K562 (cell line): ENCODE data around the gene TMEM86B. TPM values are rescaled to one million over a fixed set of nuclear protein-coding genes. Genes with fewer than 3 reads are reported as not detected.

Experiments used
- ATAC-seq: fragments of 200-7000 bp; cut with Tn5 transposase; 3 replicates; pipeline ENCODE4 v1.9.1; 2020; ENCODE audit warnings: moderate library complexity
- BruUV-seq: library from RNA; stranded (reverse); fragments of 400-500 nt; replicated peaks from 2 replicates; lab custom pipeline; 2021; lab: Mats Ljungman, UMichigan
- CTCF ChIA-PET: fragments of 300-600 bp; formaldehyde crosslinking; extraction: SDS; loops from one replicate; lab custom pipeline; 2021; ENCODE audit warnings: low intra/inter-chr PET ratio; lab: Yijun Ruan, JAX
- POLR2A ChIA-PET: fragments of 300-600, 350-650 bp; sonication (Branson Sonifier 250); formaldehyde crosslinking; extraction: SDS; loops from one replicate; lab custom pipeline; 2021; ENCODE audit warnings: antibody characterized with exemption, inconsistent platforms; lab: Yijun Ruan, JAX
- DNase-seq, 4 experiments: peaks; one replicate each; pipeline versions ENCODE4 v3.0.0 to v3.0.0-alpha.2; 2011 to 2018; ENCODE audit warnings: low spot score in 3 of 4, mixed read lengths in 3 of 4; ENCODE audit errors: extremely low read depth in 1 of 4
- FAIRE-seq: peaks from 2 replicates; lab custom pipeline; 2011; peaks lifted over from hg19 to GRCh38; lab: Jason Lieb, UNC
- H2AFZ ChIP-seq: 2 replicates; pipeline ENCODE4 v1.6.0; 2011; ENCODE audit warnings: low read depth, low read length, control low read depth, inconsistent platforms
- H3K27ac ChIP-seq: fragments of 200-600 bp; 3 replicates; pipeline ENCODE4 v1.8.0; 2011; ENCODE audit warnings: low read depth, mild to moderate bottlenecking, control low read depth, inconsistent platforms, low read length, moderate library complexity, mixed read lengths; ENCODE audit errors: extremely low read depth
- H3K27me3 ChIP-seq, 2 experiments: fragments of 300-600 bp in 1 of 2; 2 replicates in 1 of 2; 3 replicates in 1 of 2; pipeline versions ENCODE4 v1.6.0 to v1.8.0; 2011; ENCODE audit warnings: inconsistent platforms in 2 of 2, low read length in 2 of 2, mild to moderate bottlenecking in 1 of 2, mixed read lengths in 1 of 2, moderate library complexity in 1 of 2; ENCODE audit not compliant: control insufficient read depth in 2 of 2, insufficient read depth in 2 of 2
- H3K36me3 ChIP-seq: fragments of 300-600 bp; 3 replicates; pipeline ENCODE4 v1.8.0; 2011; ENCODE audit warnings: mild to moderate bottlenecking, low read length, inconsistent platforms; ENCODE audit not compliant: control insufficient read depth, insufficient read depth
- H3K4me1 ChIP-seq, 2 experiments: fragments of 200-600 bp in 1 of 2; replicated peaks in 1 of 2; 2 replicates in 1 of 2; 3 replicates in 1 of 2; pipeline versions ENCODE4 v1.5.1 to v1.8.0; 2011; ENCODE audit warnings: inconsistent platforms in 2 of 2, low read length in 2 of 2, mild to moderate bottlenecking in 1 of 2, mixed read lengths in 1 of 2, moderate library complexity in 1 of 2; ENCODE audit not compliant: control insufficient read depth in 2 of 2, insufficient read depth in 2 of 2
- H3K4me2 ChIP-seq: 2 replicates; pipeline ENCODE4 v1.6.1; 2011; ENCODE audit warnings: low read length, control low read depth, inconsistent platforms, mixed read lengths; ENCODE audit not compliant: insufficient read depth
- H3K4me3 ChIP-seq: fragments of 200-600 bp; sonication (generic), shearing (Covaris generic); 2 replicates; pipeline ENCODE4 v1.5.1; 2016; ENCODE audit warnings: control low read depth, inconsistent platforms
- H3K79me2 ChIP-seq: fragments of 200-600 bp; 3 replicates; pipeline ENCODE4 v1.8.0; 2011; ENCODE audit warnings: low read length, inconsistent platforms; ENCODE audit not compliant: control insufficient read depth, insufficient read depth
- H3K9ac ChIP-seq, 2 experiments: 2 replicates each; pipeline versions ENCODE4 v1.6.0 to v1.6.1; 2011; ENCODE audit warnings: low read depth in 2 of 2, low read length in 2 of 2, control low read depth in 1 of 2, inconsistent platforms in 1 of 2, mild to moderate bottlenecking in 1 of 2, mixed read lengths in 1 of 2; ENCODE audit not compliant: insufficient read depth in 1 of 2
- H3K9me1 ChIP-seq: one replicate; pipeline ENCODE4 v1.6.0; 2011; ENCODE audit warnings: inconsistent platforms, mild to moderate bottlenecking, low read length, moderate library complexity; ENCODE audit not compliant: control insufficient read depth, insufficient read depth
- H3K9me3 ChIP-seq: replicated peaks from 2 replicates; pipeline ENCODE4 v1.5.1; 2011; ENCODE audit warnings: low read depth, low read length, inconsistent platforms; ENCODE audit not compliant: control insufficient read depth, insufficient read depth
- H4K20me1 ChIP-seq: replicated peaks from 2 replicates; pipeline ENCODE4 v1.6.1; 2011; ENCODE audit warnings: low read length, inconsistent platforms, mixed read lengths; ENCODE audit not compliant: control insufficient read depth, insufficient read depth
- HOMEZ ChIP-seq: fragments of 250-450 bp; sonication (Bioruptor Pico); IDR thresholded peaks from 2 replicates; pipeline ENCODE4 v1.4.0; 2020; ENCODE audit warnings: mild to moderate bottlenecking, moderate library complexity
- MCM2 ChIP-seq: fragments of 450-650 bp; IDR thresholded peaks from 2 replicates; pipeline ENCODE4 v1.6.1; 2017; ENCODE audit warnings: low read depth, mild to moderate bottlenecking
- MCM7 ChIP-seq, 2 experiments: fragments of 450-650 bp; IDR thresholded peaks; 2 replicates each; pipeline ENCODE4 v1.6.1; 2016 to 2018
- NFRKB ChIP-seq: fragments of 450-650 bp; IDR thresholded peaks from 2 replicates; pipeline ENCODE4 v1.6.1; 2016; ENCODE audit warnings: low read depth
- PRPF4 ChIP-seq: fragments of 200-400 bp; formaldehyde crosslinking; IDR thresholded peaks from one replicate; pipeline ENCODE4 v1.6.1; 2017; ENCODE audit warnings: low read length, low read depth, mild to moderate bottlenecking; ENCODE audit not compliant: insufficient read depth, poor library complexity, severe bottlenecking
- STAG1 ChIP-seq: sonication (generic); formaldehyde crosslinking; IDR thresholded peaks from 2 replicates; pipeline ENCODE4 v1.5.0; 2020; ENCODE audit warnings: missing genetic modification reagents, borderline replicate concordance
- TFE3 ChIP-seq: fragments of 450-650 bp; formaldehyde crosslinking; IDR thresholded peaks from 2 replicates; pipeline ENCODE4 v1.4.0; 2020; ENCODE audit warnings: mild to moderate bottlenecking, mixed read lengths
- THAP12 ChIP-seq: fragments of 250-450 bp; sonication (Bioruptor Pico); IDR thresholded peaks from 2 replicates; pipeline ENCODE4 v1.9.0; 2021; ENCODE audit warnings: mild to moderate bottlenecking, inconsistent platforms
- U2AF2 ChIP-seq: fragments of 200-400 bp; formaldehyde crosslinking; optimal IDR thresholded peaks from 2 replicates; pipeline ENCODE3; 2017; ENCODE audit warnings: low read depth, mild to moderate bottlenecking, low read length
- USF1 ChIP-seq: sonication (generic); formaldehyde crosslinking; IDR thresholded peaks from 2 replicates; pipeline ENCODE4 v1.9.0; 2022; ENCODE audit warnings: mild to moderate bottlenecking, missing genetic modification reagents
- USF2 ChIP-seq: sonication (generic); formaldehyde crosslinking; IDR thresholded peaks from 2 replicates; pipeline ENCODE4 v1.5.0; 2020; ENCODE audit warnings: missing genetic modification reagents
- ZNF143 ChIP-seq: sonication (generic); formaldehyde crosslinking; IDR thresholded peaks from 2 replicates; pipeline ENCODE4 v1.9.0; 2022; ENCODE audit warnings: mild to moderate bottlenecking, missing genetic modification reagents
- ZNF174 ChIP-seq: fragments of 250-450 bp; sonication (Bioruptor Pico); IDR thresholded peaks from 2 replicates; pipeline ENCODE4 v1.4.0; 2020; ENCODE audit warnings: mild to moderate bottlenecking
- ZNF408 ChIP-seq: fragments of 250-450 bp; sonication (Bioruptor Pico); IDR thresholded peaks from 2 replicates; pipeline ENCODE4 v1.4.0; 2020; ENCODE audit warnings: low read depth, mild to moderate bottlenecking, moderate library complexity
- ZNF695 ChIP-seq: fragments of 450-650 bp; formaldehyde crosslinking; IDR thresholded peaks from 2 replicates; pipeline ENCODE4 v1.4.0; 2020; ENCODE audit warnings: mild to moderate bottlenecking, moderate library complexity
- WGBS: fragments of 100-300 bp; shearing (Covaris generic); methylation state at CpG from one replicate; pipeline ENCODE4 v1.1.6; 2016; ENCODE audit warnings: low coverage, mixed read lengths; ENCODE audit not compliant: insufficient coverage; ENCODE audit errors: missing lambda C conversion rate; 5-methylcytosine and 5-hydroxymethylcytosine counted together
- in situ Hi-C: fragments of 300-500 bp; cut with MboI; formaldehyde crosslinking; loops from 4 replicates; pipeline ENCODE4 v1.15.0; 2018; ENCODE audit warnings: inconsistent platforms, mixed read lengths
- intact Hi-C: fragments of 100-400 bp; cut with micrococcal nuclease; formaldehyde crosslinking; loops from 2 replicates; pipeline ENCODE4 v1.14.2; 2022
- polyA plus RNA-seq, 8 experiments: library from polyadenylated mRNA; depleted of rRNA in 4 of 8; stranded (reverse) in 5 of 8; unstranded in 3 of 8; fragments of >200 nt; fragmentation: Nextera tagmentation in 2 of 8; fragmentation: Illumina TruSeq in 1 of 8; extraction: Ambion mirVana in 2 of 8; extraction: Trizol in 1 of 8; gene quantifications; 2 replicates each; pipeline versions ENCODE4 v1.2.1 to v1.2.3, GENCODE V29; 2011 to 2014; ENCODE audit warnings: inconsistent platforms in 1 of 8, missing spikeins in 1 of 8
- total RNA-seq, 7 experiments: library from RNA; depleted of rRNA in 6 of 7; stranded (reverse); fragments of >200 nt in 6 of 7; fragmentation: Illumina TruSeq in 2 of 7; extraction: Trizol in 2 of 7; gene quantifications; 2 replicates each; pipeline versions ENCODE4 v1.2.1 to v1.2.3, GENCODE V29; 2011 to 2021; ENCODE audit warnings: low replicate concordance in 1 of 7

The TMEM86B gene
- total and polyA plus RNA-seq, 9 of the 15 experiments (the other 6 are each of a cell fraction or from before 2014, with no cell fraction given), result 0.28 to 7.9 (median 2.1) TPM

GRCh38 chr19:55261671-55262126 lies 33.1 kb upstream of the TMEM86B start:
- no TSS peak for BruUV-seq
- FAIRE-seq (no peak), ATAC-seq (no peak), DNase-seq (peak in 1 of 4 experiments; percentile 45)
- CTCF ChIA-PET, result no interaction called here
- H3K79me2 ChIP-seq, result peaks cover 26% of the 10 kb centered on the region
- no peak overlapping the region for H3K27ac ChIP-seq
- no peak overlapping the region for H2AFZ ChIP-seq
- H3K9me3 ChIP-seq, result peaks cover 3% of the 10 kb centered on the region; the same call in 1 of the 2 replicates
- no peaks in the 10 kb centered on the region for H3K9me1 ChIP-seq
- no peak overlapping the region for H3K4me2 ChIP-seq
- in situ Hi-C loops, result no loop called here
- intact Hi-C loops, result no loop called here
- no peak overlapping the region for H3K4me3 ChIP-seq
- H4K20me1 ChIP-seq, result peaks cover 14% of the 10 kb centered on the region
- peaks cover 5% of the 10 kb centered on the region; the same call in 2 of the 3 replicates for H3K36me3 ChIP-seq
- H3K4me1 ChIP-seq, result peaks cover 18 to 45% of the 10 kb centered on the region in 2 experiments; a peak in 4 of 5 replicates
- no peaks in the 10 kb centered on the region for H3K27me3 ChIP-seq
- POLR2A ChIA-PET, result interaction anchor here (0.6 to 3.4 kb wide), 9 partner anchors 8 to 148 kb away, joined by 3 to 18 read pairs (median 5); partner anchors contain the start of genes HSPBP1 and UBE2S
- H3K9ac ChIP-seq, result peak overlapping the region in 1 of 2 experiments; percentile 13; a peak in 1 of 4 replicates
- 90% methylated on average over 11 of the region's 13 CpGs for WGBS
- TF ChIP-seq USF1 (CRISPR knock-in tag) (peak; percentile 47), MCM7 (IDR thresholded peaks at IDR 0.05) (no peak), NFRKB (no peak), PRPF4 (no peak), USF2 (CRISPR knock-in tag) (peak; percentile 46; the same call in 1 of the 2 replicates), ZNF143 (peak; percentile 64), MCM2 (no peak), TFE3 (CRISPR knock-in tag) (peak; percentile 55), THAP12 (CRISPR knock-in tag) (no peak), ZNF174 (CRISPR knock-in tag) (no peak), U2AF2 (no peak), ZNF408 (no peak), HOMEZ (CRISPR knock-in tag) (no peak), ZNF695 (CRISPR knock-in tag) (no peak), STAG1 (CRISPR knock-in tag) (no peak)
